Lower lobe of right lung (tissue), 2 donors: ENCODE measurements around the gene SRD5A1. TPM values are rescaled to one million over a fixed set of nuclear protein-coding genes. Genes with fewer than 3 reads are reported as not detected.

ENCODE experiments used
- ATAC-seq, 2 donors: fragments of 200-7000 bp; cut with Tn5 transposase; one replicate each; pipeline ENCODE4 v1.9.1; 2020 to 2022; ENCODE audit warnings: mild to moderate bottlenecking in 2 of 2, moderate library complexity in 2 of 2
- DNase-seq: peaks from one replicate; pipeline ENCODE4 v3.0.0-alpha.2; 2020
- H3K27ac ChIP-seq: fragments of 200-600 bp; one replicate; pipeline ENCODE4 v1.8.0; 2022
- H3K27me3 ChIP-seq: fragments of 200-600 bp; one replicate; pipeline ENCODE4 v1.8.0; 2022; ENCODE audit warnings: low read depth
- H3K36me3 ChIP-seq: fragments of 200-600 bp; one replicate; pipeline ENCODE4 v1.8.0; 2022; ENCODE audit warnings: mild to moderate bottlenecking
- H3K4me1 ChIP-seq: fragments of 200-600 bp; one replicate; pipeline ENCODE4 v1.8.0; 2022
- H3K4me3 ChIP-seq: fragments of 200-600 bp; one replicate; pipeline ENCODE4 v1.8.0; 2022; ENCODE audit warnings: mild to moderate bottlenecking
- H3K9me3 ChIP-seq: fragments of 200-600 bp; one replicate; pipeline ENCODE4 v1.8.0; 2022
- intact Hi-C: fragments of 100-400 bp; cut with DNase I; formaldehyde crosslinking; loops from one replicate; pipeline ENCODE4 v1.11.0; 2022
- total RNA-seq: library from RNA; stranded (reverse); fragmentation: NEBNext Ultra II Directional; extraction: Animal tissue kit (Norgen Biotek cat#: 25700); gene quantifications from one replicate; pipeline ENCODE4 v1.2.1, GENCODE V29; 2021
- TF ChIP-seq, protein P1 (sequence below): fragments of 200-600 bp; IDR thresholded peaks from one replicate; pipeline ENCODE4 v1.8.0; 2022; ENCODE audit warnings: antibody characterized with exemption, mild to moderate bottlenecking
- donor health status: DM: no; HTN: yes; CAD: no; lungs with severe emphysema.

SRD5A1 gene
- total RNA-seq, 1 donor from 2014 or later: 8.3 TPM

DNA sequence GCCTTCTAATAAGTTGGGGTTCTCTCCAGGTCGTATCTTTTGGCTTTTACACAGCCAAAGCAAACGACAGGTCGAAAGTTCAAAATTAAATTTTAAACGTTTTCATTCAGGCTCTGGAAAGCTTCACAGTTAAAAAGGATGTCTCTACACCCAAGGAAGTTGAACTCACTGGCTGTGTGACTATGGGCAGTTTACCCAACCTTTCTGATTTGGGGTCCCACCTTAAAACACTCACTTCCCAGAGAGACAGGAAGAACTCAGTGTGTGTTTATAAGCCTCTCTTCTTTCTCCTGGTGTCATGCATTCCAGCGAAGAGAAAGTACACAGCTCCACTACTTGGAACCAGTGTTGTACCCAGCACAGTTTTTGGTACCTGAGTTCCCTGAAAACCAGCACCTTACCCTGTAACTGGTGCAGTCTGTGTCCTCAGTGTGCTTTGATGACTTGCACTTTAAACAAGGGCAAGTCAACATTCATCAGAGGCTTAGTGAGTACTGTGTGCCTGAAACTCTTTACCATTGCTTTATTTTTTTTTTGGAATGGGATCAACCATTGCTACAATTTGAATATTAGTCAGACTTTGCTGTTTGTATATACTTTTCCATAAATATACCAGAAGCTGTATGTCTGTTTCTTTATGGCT lies 1.7 kb downstream of the SRD5A1 start:
- ATAC-seq: no peak
- intact Hi-C loops: no loop called here
- Histone ChIP-seq H3K4me1 (peaks cover 30% of the 10 kb centered on the region), H3K27me3 (no peaks in the 10 kb centered on the region), H3K4me3 (no peak overlapping the region), H3K36me3 (peaks cover 17% of the 10 kb centered on the region), H3K27ac (no peak overlapping the region), H3K9me3 (no peaks in the 10 kb centered on the region)
- DNase-seq: no peak
- TF ChIP-seq, protein P1, sequence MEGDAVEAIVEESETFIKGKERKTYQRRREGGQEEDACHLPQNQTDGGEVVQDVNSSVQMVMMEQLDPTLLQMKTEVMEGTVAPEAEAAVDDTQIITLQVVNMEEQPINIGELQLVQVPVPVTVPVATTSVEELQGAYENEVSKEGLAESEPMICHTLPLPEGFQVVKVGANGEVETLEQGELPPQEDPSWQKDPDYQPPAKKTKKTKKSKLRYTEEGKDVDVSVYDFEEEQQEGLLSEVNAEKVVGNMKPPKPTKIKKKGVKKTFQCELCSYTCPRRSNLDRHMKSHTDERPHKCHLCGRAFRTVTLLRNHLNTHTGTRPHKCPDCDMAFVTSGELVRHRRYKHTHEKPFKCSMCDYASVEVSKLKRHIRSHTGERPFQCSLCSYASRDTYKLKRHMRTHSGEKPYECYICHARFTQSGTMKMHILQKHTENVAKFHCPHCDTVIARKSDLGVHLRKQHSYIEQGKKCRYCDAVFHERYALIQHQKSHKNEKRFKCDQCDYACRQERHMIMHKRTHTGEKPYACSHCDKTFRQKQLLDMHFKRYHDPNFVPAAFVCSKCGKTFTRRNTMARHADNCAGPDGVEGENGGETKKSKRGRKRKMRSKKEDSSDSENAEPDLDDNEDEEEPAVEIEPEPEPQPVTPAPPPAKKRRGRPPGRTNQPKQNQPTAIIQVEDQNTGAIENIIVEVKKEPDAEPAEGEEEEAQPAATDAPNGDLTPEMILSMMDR: no peak

DNA sequence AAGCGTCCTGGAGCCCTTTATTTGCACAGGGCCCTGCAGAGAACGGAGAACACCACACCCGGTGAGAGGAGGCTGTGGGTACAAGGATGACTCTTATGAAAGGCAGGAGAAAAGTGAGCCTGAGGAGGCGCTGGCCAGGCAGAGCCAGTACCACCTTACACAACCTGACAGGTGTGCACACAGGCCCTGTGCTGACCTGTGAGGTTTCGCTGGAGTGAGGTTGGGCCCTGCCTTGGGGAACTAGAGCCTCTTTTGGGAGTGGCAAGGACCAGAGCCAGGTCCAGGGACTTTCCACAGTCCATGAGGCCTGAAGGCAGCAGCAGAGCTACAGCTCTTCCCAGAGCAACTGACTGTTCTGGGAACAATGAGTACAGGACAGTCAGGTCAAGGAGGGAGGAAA lies 3.1 kb downstream of the SRD5A1 start:
- intact Hi-C loops: no loop called here
- H3K4me1 ChIP-seq: peaks cover 26% of the 10 kb centered on the region
- H3K27ac ChIP-seq: no peak overlapping the region
- DNase-seq: peak; percentile 58
- H3K27me3 ChIP-seq: no peaks in the 10 kb centered on the region
- peak in 1 of 2 donors; percentile 38 for ATAC-seq
- TF ChIP-seq, protein P1: no peak
- no peak overlapping the region for H3K4me3 ChIP-seq
- H3K36me3 ChIP-seq: peaks cover 4% of the 10 kb centered on the region
- no peaks in the 10 kb centered on the region for H3K9me3 ChIP-seq

- H3K27me3 ChIP-seq: no peaks in the 10 kb centered on the region
- intact Hi-C loops: no loop called here
- no peaks in the 10 kb centered on the region for H3K36me3 ChIP-seq
- TF ChIP-seq, protein P1: no peak
- peaks cover 19% of the 10 kb centered on the region for H3K4me1 ChIP-seq
- DNase-seq (no peak), ATAC-seq (no peak)
- H3K4me3 ChIP-seq: no peak overlapping the region
- no peak overlapping the region for H3K27ac ChIP-seq
- H3K9me3 ChIP-seq: no peaks in the 10 kb centered on the region
Measured at GRCh38 chr5:6637022-6637421, 3.8 kb downstream of the SRD5A1 start.

- H3K36me3 ChIP-seq: no peaks in the 10 kb centered on the region
- H3K4me1 ChIP-seq: peaks cover 15% of the 10 kb centered on the region
- intact Hi-C loops: no loop called here
- no peaks in the 10 kb centered on the region for H3K9me3 ChIP-seq
- no peaks in the 10 kb centered on the region for H3K27me3 ChIP-seq
- no peak overlapping the region for H3K27ac ChIP-seq
- H3K4me3 ChIP-seq: no peak overlapping the region
- TF ChIP-seq, protein P1: no peak
- DNase-seq (no peak), ATAC-seq (no peak)
Measured at GRCh38 chr5:6637590-6637989, 4.3 kb downstream of the SRD5A1 start.

DNA sequence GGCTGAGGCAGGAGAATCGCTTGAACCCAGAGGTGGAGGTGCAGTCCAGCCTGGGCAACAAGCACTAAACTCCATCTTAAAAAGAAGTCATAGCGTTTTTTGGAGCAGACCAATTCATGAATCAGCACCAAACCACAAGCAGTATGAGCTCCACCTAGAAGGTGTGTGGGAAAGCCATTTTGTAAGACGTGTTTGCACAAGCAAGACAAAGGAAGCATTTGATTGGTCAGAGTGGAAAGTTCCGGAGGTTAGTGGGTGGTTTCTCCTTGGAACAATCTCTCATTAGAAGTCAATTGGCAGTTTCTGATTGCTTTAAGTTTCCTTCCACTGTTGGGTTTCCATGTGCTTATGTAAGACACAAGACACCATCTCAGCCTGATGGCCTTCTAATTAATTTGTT lies 5.0 kb downstream of the SRD5A1 start:
- no peak for ATAC-seq
- Histone ChIP-seq H3K4me1 (peaks cover 15% of the 10 kb centered on the region), H3K9me3 (no peaks in the 10 kb centered on the region), H3K27ac (no peak overlapping the region), H3K36me3 (no peaks in the 10 kb centered on the region), H3K4me3 (no peak overlapping the region), H3K27me3 (no peaks in the 10 kb centered on the region)
- TF ChIP-seq, protein P1: no peak
- intact Hi-C loops: no loop called here
- DNase-seq: no peak
